ENCODE results near the gene CREB1.
"Not testable (repeated sequence)": the region's sequence is repeated elsewhere in the genome, so short reads cannot be mapped to it uniquely, and the experiment has no call there.

Gene CREB1

GRCh38 chr2:207529330-207530159, at the start of gene CREB1:
Gene CREB1 (plus strand): TSS chr2:207529962. CDS start chr2:207555636, 25,674 bp downstream.
- ATAC-seq (peak; percentile 90), DNase-seq (peak; percentile 100)

GRCh38 chr2:207480521-207481040, 49.2 kb upstream of the CREB1 start:
- no peak for ATAC-seq
- DNase-seq = no peak

GRCh38 chr2:207481924-207482323, 47.8 kb upstream of the CREB1 start:
- ATAC-seq (no peak), DNase-seq (no peak)

DNA sequence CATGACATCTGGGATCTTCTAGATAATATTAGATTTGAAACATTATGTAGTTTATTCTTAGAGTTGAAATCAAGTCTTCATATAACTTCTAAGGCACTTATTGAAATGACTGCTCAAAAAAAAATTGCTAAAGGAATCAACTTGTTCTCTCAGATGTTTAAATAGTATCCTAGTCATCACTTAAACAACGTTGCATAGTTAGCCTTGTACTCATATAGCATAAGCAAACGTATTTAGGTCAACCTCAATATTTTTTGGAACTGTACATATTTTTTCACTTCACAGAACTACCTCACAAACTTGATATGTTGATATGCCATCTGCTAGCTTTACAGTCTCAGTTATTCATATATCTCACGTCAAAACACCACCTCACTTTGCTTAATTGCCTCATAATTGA, 47.1 kb upstream of the CREB1 start:
- ATAC-seq (no peak), DNase-seq (no peak)

- no peak for DNase-seq
- ATAC-seq = no peak
Measured at GRCh38 chr2:207483066-207483465, 46.7 kb upstream of the CREB1 start.

DNA sequence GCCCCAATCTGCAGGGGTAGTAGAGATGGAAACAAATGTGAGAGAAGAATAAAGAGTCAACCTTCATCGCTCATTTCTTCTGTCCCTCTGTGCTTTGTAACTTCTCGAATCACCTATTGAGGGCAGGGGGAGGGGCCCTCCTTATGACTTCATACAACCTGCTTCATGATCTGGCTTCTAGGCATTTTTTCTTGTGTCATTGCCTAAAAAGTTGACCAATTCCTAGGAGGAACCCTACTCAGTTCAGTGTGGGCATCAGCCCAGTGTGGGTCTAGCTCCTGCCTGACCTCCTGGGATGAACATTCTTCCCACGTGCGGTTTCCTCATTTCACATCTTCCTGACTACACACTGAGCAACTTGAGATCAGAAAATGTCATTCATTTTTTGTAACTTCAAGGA, 46.3 kb upstream of the CREB1 start:
- ATAC-seq (no peak), DNase-seq (no peak)

DNA sequence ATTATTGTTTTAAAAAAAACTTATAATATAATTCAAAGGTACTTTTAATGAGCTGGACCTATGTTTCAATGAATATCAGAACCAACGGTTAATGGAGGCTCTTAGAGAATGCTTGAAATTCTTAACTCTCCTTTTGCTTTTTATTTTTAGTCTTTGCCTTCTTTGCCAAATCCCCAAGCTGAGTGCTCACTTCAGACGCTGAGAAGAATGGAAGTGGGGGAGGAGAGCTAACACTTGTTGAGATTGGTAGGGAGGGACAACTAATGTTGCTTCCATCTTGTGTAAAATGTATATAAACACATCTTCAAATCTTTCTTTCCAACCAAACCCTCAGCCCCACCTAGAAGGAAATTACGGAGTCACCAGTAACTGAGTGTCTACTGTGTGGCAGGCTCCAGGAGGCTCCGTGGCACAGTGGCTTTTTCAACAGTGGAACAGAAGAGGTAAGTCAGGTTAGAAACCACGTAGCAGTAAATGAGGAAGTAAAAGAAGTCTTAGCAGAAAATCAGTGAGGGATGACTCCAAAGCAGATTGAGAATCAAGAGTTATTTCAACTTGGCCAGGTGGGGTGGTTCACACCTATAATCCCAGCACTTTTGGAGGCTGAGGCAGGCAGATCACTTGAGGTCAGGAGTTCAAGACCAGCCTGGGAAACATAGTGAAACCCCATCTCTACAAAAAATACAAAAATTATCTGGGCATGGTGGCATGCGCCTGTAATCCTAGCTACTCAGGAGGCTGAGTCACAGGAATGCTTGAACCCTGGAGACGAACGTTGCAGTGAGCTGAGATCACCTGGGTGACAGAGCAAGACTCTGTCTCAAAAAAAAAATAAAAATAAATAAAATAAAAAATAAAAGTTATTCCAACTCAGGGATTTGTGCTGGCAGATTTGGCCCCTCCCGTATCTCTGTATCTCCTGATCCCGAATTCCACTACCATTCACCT, 45.0 kb upstream of the CREB1 start:
- DNase-seq = no peak
- no peak for ATAC-seq

DNA sequence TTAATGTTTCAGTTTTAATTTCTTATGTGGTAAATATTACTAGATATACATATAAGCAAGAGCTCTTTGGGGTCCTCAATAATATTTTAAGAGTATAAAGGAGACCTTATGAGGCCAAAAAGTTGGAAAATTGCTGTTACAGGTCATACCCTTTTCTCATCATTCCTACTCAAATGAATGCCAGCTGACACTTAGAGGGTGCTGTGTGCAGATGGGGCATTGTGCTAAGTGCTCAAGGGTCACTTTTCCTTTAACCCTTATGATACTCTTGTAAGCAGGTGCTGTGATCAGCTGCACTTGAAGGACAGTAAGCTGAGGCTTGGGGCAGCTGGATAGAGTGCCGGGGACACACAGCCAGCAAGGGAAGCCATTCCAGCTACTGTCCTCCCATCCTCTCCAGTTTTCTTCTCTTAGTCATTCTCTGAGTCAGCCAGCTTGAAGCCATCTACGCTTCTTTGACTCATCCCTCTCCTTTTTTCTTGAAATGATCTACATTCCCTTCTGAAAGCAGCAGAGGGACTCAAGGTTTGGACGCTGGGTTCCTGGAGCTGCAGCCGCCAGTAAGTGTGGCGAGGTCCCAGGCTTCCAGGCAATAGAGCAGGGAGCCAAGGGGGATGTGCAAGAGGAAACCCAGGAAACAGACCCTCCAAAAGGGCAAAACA, 42.0 kb upstream of the CREB1 start:
- DNase-seq (no peak), ATAC-seq (peak; percentile 52)

DNA sequence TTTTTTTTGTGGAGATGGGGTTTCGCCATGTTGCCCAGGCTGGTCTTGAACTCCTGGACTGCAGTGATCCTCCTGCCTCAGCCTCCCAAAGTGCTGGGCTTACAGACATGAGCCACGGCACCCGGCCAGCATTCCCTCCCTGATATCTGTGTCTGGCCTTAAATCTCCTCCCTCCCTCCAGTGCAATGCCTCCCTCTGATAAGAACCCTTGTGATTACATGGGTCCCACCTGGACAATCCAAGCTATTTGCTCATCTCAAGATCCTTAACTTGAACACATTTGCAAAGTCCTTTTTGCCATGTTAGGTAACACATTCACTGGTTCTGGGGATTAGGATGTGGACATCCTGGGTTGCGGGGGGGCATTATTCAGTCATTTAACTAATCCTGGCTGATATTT, 40.5 kb upstream of the CREB1 start:
- DNase-seq (no peak), ATAC-seq (no peak)

DNA sequence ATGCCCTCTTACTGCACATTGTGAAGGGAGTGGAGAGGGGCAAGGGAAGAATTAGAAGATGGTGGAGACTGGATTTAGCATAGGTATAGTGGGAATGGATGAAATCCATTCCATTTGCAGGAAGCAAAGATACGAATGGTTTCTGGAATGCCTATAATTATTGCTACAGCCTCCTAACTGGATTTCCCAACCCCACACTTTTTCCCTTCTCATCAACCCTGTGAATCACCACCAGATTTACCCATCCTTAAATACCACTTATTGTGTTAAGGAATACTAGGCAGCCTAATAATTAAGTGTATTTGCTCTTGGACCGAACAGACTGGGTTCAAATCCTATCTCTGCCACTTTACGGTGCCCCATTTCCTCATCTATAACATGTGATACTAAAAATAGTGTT, 39.3 kb upstream of the CREB1 start:
- DNase-seq = no peak
- ATAC-seq = no peak

GRCh38 chr2:207491086-207491485, 38.7 kb upstream of the CREB1 start:
- no peak for ATAC-seq

GRCh38 chr2:207491956-207492355, 37.8 kb upstream of the CREB1 start:
- DNase-seq (no peak), ATAC-seq (no peak)

More at GRCh38 chr2:207491086-207491485, 38.7 kb upstream of the CREB1 start:
- DNase-seq = no peak

- ATAC-seq (no peak), DNase-seq (no peak)
Measured at GRCh38 chr2:207492461-207492860, 37.3 kb upstream of the CREB1 start.

- DNase-seq (no peak), ATAC-seq (no peak)
Measured at GRCh38 chr2:207494137-207494536, 35.6 kb upstream of the CREB1 start.

DNA sequence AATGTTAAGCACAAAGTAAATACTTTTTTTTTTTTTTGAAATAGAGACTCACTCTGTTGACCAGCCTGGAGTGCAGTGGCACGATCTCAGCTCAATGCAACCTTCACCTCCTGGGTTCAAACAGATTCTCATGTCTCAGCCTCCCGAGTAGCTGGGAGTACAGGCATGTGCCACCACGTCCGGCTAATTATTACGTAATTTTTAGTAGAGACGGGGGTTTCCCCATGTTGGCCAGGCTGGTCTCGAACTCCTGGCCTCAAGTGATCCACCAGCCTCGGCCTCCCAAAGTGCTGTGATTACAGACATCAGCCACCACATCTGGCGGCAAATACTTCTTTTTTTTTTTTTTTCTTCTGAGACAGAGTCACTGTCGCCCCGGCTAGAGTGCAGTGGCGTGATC, 32.8 kb upstream of the CREB1 start:
- ATAC-seq, DNase-seq: not testable (repeated sequence)

DNA sequence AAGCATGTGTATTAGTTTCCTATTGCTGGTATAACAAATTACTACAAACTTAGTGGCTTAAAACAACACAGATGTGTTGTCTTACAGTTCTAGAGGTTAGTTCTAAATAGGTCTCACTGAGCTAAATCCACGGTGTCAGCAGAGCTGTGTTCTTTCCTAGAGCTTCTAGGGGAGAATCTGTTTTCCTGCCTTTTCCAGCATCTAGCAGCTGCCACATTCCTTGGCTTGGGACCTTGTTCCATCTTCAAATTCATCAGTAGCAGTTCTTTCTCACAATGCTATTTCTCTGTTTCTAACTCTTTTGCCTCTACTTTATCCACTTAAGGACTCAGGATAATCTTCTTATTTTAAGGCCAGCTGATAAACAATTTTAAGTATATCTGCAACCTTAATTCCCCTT, 32.2 kb upstream of the CREB1 start:
- no peak for ATAC-seq
- no peak for DNase-seq

DNA sequence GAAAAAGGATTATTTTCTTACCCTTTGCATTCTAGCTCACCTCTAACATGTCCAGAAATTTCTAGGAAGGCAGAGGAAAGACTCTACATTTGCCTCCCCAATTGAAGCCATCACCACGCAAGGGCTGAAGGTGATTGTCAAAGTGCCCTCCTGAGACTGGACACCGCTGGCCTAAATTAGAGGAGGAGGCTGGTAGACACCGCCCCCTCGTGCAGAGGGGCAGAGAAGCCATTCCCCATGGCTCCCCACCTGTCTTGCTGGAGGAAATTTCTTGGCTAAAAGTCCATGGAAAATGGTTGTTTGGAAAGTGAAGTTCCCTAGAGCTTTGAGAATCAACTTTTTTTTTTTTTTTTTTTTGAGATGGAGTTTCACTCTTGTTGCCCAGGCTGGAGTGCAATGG, 31.3 kb upstream of the CREB1 start:
- DNase-seq (no peak), ATAC-seq (no peak)

GRCh38 chr2:207499114-207499513, 30.6 kb upstream of the CREB1 start:
- DNase-seq = no peak
- ATAC-seq = no peak

DNA sequence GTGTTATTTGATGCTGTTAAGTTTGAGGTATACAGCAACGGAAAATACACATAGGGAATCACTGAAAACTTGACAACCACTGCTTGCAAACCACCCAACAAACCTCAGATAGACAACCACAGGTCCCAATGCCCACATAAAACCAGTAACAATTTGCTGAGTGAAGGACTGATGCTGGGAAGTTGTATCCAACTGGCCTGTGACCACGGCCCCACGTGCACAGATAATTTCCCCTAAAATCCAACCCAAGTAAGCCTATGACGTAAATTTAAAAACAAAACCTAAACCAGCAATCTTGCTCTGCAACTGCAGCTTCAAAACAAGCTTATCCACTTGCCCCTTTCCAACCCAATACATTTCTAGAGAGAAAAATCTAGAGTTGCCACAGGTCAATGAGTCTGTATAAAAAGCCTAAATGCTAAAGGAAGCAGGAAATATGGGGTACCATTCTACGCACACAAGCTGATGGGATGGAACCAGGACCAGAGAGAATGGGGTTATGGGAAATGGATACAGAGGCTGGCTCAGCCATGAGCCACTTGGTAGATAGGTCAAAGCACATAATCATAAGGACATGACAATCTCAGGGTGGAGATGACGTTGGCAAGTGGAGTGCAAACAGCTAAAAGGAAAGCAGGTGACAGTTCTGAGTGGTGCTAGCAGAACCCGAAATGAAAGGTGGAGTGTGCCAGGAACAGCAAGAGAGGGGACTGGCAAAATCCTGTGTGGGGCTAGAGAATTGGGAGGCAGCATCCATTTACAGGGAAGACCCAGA, 27.8 kb upstream of the CREB1 start:
- no peak for DNase-seq
- no peak for ATAC-seq

- ATAC-seq (no peak), DNase-seq (no peak)
Measured at GRCh38 chr2:207502577-207503198, 27.1 kb upstream of the CREB1 start.

GRCh38 chr2:207503234-207503633, 26.5 kb upstream of the CREB1 start:
- ATAC-seq (peak; percentile 62), DNase-seq (no peak)

Measured in stimulated activated naive CD8-positive, alpha-beta T cell treated with anti-CD3 and anti-CD28 coated beads, Interleukin-15, Interleukin-2, amounts not matched to agents 100 U/mL and 50 U/mL, for 24 hours (primary cell).